ENCODE results near the gene KIF12.
"Not testable (repeated sequence)": the region's sequence is repeated elsewhere in the genome, so short reads cannot be mapped to it uniquely, and the experiment has no call there.

Gene KIF12

GRCh38 chr9:114098936-114099668, at the start of gene KIF12:
Gene KIF12 (minus strand): TSS chr9:114099292. CDS start chr9:114099276, 16 bp downstream.
- DNase-seq, result no peak

- no peak for DNase-seq
These were observed 47.6 kb upstream of the KIF12 start for GRCh38 chr9:114146735-114147134.

- no peak for DNase-seq
These were observed 44.1 kb upstream of the KIF12 start for GRCh38 chr9:114143234-114143633.

GRCh38 chr9:114141553-114142402, 42.7 kb upstream of the KIF12 start:
- no peak for DNase-seq

- DNase-seq, result no peak
These were observed 41.8 kb upstream of the KIF12 start for GRCh38 chr9:114140850-114141249.

- DNase-seq, result no peak
These were observed 41.3 kb upstream of the KIF12 start for GRCh38 chr9:114140401-114140800.

GRCh38 chr9:114139071-114139470, 40.0 kb upstream of the KIF12 start:
- no peak for DNase-seq

GRCh38 chr9:114138552-114138971, 39.5 kb upstream of the KIF12 start:
- DNase-seq, result no peak

- DNase-seq, result no peak
These were observed 38.7 kb upstream of the KIF12 start for GRCh38 chr9:114137831-114138230.

- DNase-seq, result no peak
These were observed 35.8 kb upstream of the KIF12 start for GRCh38 chr9:114134827-114135396.

- no peak for DNase-seq
These were observed 33.4 kb upstream of the KIF12 start for GRCh38 chr9:114132550-114132918.

- DNase-seq, result no peak
These were observed 32.9 kb upstream of the KIF12 start for GRCh38 chr9:114131808-114132549.

- no peak for DNase-seq
These were observed 31.7 kb upstream of the KIF12 start for GRCh38 chr9:114130624-114131277.

- no peak for DNase-seq
These were observed 31.0 kb upstream of the KIF12 start for GRCh38 chr9:114130141-114130540.

- DNase-seq, result not testable (repeated sequence)
These were observed 29.7 kb upstream of the KIF12 start for GRCh38 chr9:114128759-114129158.

GRCh38 chr9:114126247-114127060, 27.4 kb upstream of the KIF12 start:
- DNase-seq, result no peak

GRCh38 chr9:114125476-114126013, 26.5 kb upstream of the KIF12 start:
- DNase-seq, result no peak

- no peak for DNase-seq
These were observed 25.8 kb upstream of the KIF12 start for GRCh38 chr9:114124666-114125475.

- DNase-seq, result no peak
These were observed 25.0 kb upstream of the KIF12 start for GRCh38 chr9:114124138-114124537.

All from stimulated activated CD4-positive, alpha-beta T cell treated with anti-CD3 and anti-CD28 coated beads, Interleukin-12 subunit alpha, Interleukin-12 subunit beta, amount 100 ng/mL, for 4 hours (primary cell).